ENCODE measurements around the gene NPAS3.

NPAS3 gene

GRCh38 chr14:33527023-33527634 is 588.5 kb downstream of the NPAS3 start:
- DNase-seq, result no peak

- DNase-seq, result no peak
Observed at GRCh38 chr14:33528655-33529054, 590.0 kb downstream of the NPAS3 start.

GRCh38 chr14:33529787-33530757 is 591.4 kb downstream of the NPAS3 start:
- peak in 2 of 3 experiments; percentile 3 to 43 for DNase-seq

- no peak for DNase-seq
Observed at GRCh38 chr14:33532553-33532952, 593.9 kb downstream of the NPAS3 start.

- DNase-seq, result no peak
Observed at GRCh38 chr14:33534104-33534503, 595.4 kb downstream of the NPAS3 start.

- no peak for DNase-seq
Observed at GRCh38 chr14:33534632-33535031, 596.0 kb downstream of the NPAS3 start.

- no peak for DNase-seq
Observed at GRCh38 chr14:33539918-33540357, 601.3 kb downstream of the NPAS3 start.

- no peak for DNase-seq
Observed at GRCh38 chr14:33541171-33541570, 602.5 kb downstream of the NPAS3 start.

GRCh38 chr14:33542338-33543287 is 603.9 kb downstream of the NPAS3 start:
- peak in 2 of 3 experiments; percentile 30 to 65 for DNase-seq

GRCh38 chr14:33545696-33546095 is 607.0 kb downstream of the NPAS3 start:
- no peak for DNase-seq

GRCh38 chr14:33548606-33549005 is 609.9 kb downstream of the NPAS3 start:
- no peak for DNase-seq

GRCh38 chr14:33551963-33552362 is 613.3 kb downstream of the NPAS3 start:
- DNase-seq, result peak; percentile 35 to 71 (median 35)

GRCh38 chr14:33553706-33554278 is 615.1 kb downstream of the NPAS3 start:
- no peak for DNase-seq

- no peak for DNase-seq
Observed at GRCh38 chr14:33554988-33555387, 616.3 kb downstream of the NPAS3 start.

GRCh38 chr14:33555710-33556350 is 617.2 kb downstream of the NPAS3 start:
- no peak for DNase-seq

- DNase-seq, result no peak
Observed at GRCh38 chr14:33556382-33557121, 617.9 kb downstream of the NPAS3 start.

GRCh38 chr14:33560718-33561431 is 622.2 kb downstream of the NPAS3 start:
- DNase-seq, result no peak

- DNase-seq, result peak in 2 of 3 experiments; percentile 27 to 64
Observed at GRCh38 chr14:33561488-33562175, 623.0 kb downstream of the NPAS3 start.

- DNase-seq, result no peak
Observed at GRCh38 chr14:33563191-33563900, 624.7 kb downstream of the NPAS3 start.
